Measurements from ENCODE around the gene ASCC2. TPM values are rescaled to one million over a fixed set of nuclear protein-coding genes. Genes with fewer than 3 reads are reported as not detected.
"Not testable (repeated sequence)": the region's sequence is repeated elsewhere in the genome, so short reads cannot be mapped to it uniquely, and the experiment has no call there.

Gene ASCC2
- total and polyA plus RNA-seq, 2 experiments from 2014 or later = 33.3 to 51.4 TPM

DNA sequence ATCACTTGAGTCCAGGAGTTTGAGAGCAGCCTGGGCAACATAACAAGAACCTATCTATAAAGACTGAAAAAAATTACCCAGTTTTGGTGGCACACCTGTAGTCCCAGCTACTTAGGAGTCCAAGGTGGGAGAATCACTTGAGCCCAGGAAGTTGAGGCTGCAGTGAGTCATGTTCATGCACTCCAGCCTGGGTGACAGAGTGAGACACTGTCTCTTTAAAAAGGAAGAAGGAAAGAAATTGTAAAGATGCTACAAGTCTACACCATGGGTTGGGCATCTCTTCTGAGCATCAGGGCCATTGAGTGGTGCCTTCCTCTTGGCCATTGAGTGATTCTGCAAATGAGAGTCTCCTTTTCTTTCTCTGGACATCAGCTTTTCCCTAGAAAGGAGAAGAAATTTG is 29.2 kb upstream of the ASCC2 start:
- Histone ChIP-seq H3F3A (ENCODE audit: insufficient read depth) (no peaks in the 10 kb centered on the region), H3K79me2 (ENCODE audit: insufficient read depth) (no peaks in the 10 kb centered on the region), H3K4me1 (ENCODE audit: insufficient read depth) (no peaks in the 10 kb centered on the region), H3K9me2 (ENCODE audit: insufficient read depth) (no peaks in the 10 kb centered on the region), H3K27ac (no peak overlapping the region), H3K9me3 (ENCODE audit: low read depth) (no peaks in the 10 kb centered on the region), H3K4me2 (ENCODE audit: unreplicated experiment) (no peak overlapping the region), H3K36me3 (ENCODE audit: low read depth) (no peaks in the 10 kb centered on the region), H2AFZ (no peak overlapping the region), H4K20me1 (ENCODE audit: insufficient read depth) (no peaks in the 10 kb centered on the region), H3K27me3 (replicated peaks; ENCODE audit: insufficient read depth) (no peaks in the 10 kb centered on the region), H3K9ac (no peak overlapping the region), H3K4me3 (no peak overlapping the region)
- in situ Hi-C loops (cut with MboI) = no loop called here
- DNase-seq = no peak
- TF ChIP-seq EZH2 (IDR thresholded peaks at IDR 0.05; ENCODE audit: insufficient read depth, poor library complexity, severe bottlenecking) = no peak
- no peak for TF ChIP-seq EZH2phosphoT487 (IDR thresholded peaks at IDR 0.05; ENCODE audit: insufficient read depth, low read depth)

DNA sequence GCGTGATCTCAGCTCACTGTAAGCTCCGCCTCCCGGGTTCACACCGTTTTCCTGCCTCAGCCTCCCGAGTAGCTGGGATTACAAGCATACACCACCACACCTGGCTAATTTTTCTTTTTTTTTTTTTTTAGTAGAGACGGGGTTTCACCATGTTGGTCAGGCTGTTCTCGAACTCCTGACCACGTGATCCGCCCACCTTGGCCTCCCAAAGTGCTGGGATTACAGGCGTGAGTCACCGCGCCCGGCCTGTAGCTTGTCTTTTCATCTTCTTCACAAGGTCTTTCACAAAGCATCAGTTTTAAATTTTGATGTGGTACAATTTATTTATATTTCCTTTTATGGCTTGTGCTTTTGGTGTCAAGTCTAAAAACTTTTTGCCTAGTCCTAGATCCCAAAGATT is 27.5 kb upstream of the ASCC2 start:
- H3K4me1 ChIP-seq (ENCODE audit: insufficient read depth); H3K36me3 ChIP-seq (ENCODE audit: low read depth); DNase-seq; H3K9me2 ChIP-seq (ENCODE audit: insufficient read depth); H3K9me3 ChIP-seq (ENCODE audit: low read depth); H4K20me1 ChIP-seq (ENCODE audit: insufficient read depth); H3K27me3 ChIP-seq (replicated peaks; ENCODE audit: insufficient read depth); H2AFZ ChIP-seq; H3K79me2 ChIP-seq (ENCODE audit: insufficient read depth); H3K4me2 ChIP-seq (ENCODE audit: unreplicated experiment); H3K4me3 ChIP-seq; H3K9ac ChIP-seq; in situ Hi-C loops (cut with MboI); H3F3A ChIP-seq (ENCODE audit: insufficient read depth); H3K27ac ChIP-seq: not testable (repeated sequence)
- WGBS, 2 experiments (ENCODE audit: low coverage in 1 of 2, low lambda C conversion rate in 2 of 2, missing lambda C conversion rate in 2 of 2) = 86 to 87% methylated on average over 13 of the region's 13 CpGs

DNA sequence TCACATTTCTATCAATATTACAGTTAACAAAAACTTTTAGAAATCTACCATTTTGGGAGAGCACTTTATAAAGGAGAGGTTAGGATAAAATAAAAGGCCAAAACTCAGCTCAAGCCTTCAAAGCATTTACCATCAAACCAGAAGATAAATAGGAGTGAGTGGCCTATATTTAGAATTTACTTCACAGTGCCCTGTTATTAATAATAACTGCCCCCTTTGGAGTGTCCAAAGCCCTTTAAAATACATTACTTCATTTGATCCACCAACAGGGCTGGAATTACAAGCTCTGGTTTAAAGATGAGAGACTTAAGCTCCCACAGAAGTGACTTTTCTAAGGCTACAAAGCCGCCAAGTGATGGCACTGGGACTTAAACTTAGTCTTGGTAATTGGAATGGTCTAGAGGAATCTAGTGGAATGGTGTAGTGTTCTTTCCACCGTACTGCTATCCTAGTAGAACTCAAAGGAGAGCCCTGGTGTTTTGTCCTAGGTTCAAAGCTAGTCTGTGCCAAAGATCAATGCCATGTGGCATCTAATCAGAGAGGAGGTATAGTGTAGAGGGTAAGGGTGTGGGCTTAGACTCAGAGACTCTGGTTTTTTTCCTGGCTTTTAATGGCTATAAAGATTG is 23.7 kb upstream of the ASCC2 start:
- Histone ChIP-seq H3K27me3 (replicated peaks; ENCODE audit: insufficient read depth) (no peaks in the 10 kb centered on the region), H3K27ac (no peak overlapping the region), H3K4me3 (no peak overlapping the region), H3K9me2 (ENCODE audit: insufficient read depth) (no peaks in the 10 kb centered on the region), H3F3A (ENCODE audit: insufficient read depth) (no peaks in the 10 kb centered on the region), H3K4me1 (ENCODE audit: insufficient read depth) (no peaks in the 10 kb centered on the region), H4K20me1 (ENCODE audit: insufficient read depth) (no peaks in the 10 kb centered on the region), H2AFZ (no peak overlapping the region), H3K4me2 (ENCODE audit: unreplicated experiment) (no peak overlapping the region), H3K36me3 (ENCODE audit: low read depth) (no peaks in the 10 kb centered on the region), H3K79me2 (ENCODE audit: insufficient read depth) (no peaks in the 10 kb centered on the region), H3K9me3 (ENCODE audit: low read depth) (no peaks in the 10 kb centered on the region), H3K9ac (no peak overlapping the region)
- DNase-seq = no peak
- TF ChIP-seq EZH2phosphoT487 (IDR thresholded peaks at IDR 0.05; ENCODE audit: insufficient read depth, low read depth) (no peak), EZH2 (IDR thresholded peaks at IDR 0.05; ENCODE audit: insufficient read depth, poor library complexity, severe bottlenecking) (no peak)
- in situ Hi-C loops (cut with MboI) = no loop called here
- 70 to 74% methylated on average over 2 of the region's 2 CpGs for WGBS, 2 experiments (ENCODE audit: low coverage in 1 of 2, low lambda C conversion rate in 2 of 2, missing lambda C conversion rate in 2 of 2)

DNA sequence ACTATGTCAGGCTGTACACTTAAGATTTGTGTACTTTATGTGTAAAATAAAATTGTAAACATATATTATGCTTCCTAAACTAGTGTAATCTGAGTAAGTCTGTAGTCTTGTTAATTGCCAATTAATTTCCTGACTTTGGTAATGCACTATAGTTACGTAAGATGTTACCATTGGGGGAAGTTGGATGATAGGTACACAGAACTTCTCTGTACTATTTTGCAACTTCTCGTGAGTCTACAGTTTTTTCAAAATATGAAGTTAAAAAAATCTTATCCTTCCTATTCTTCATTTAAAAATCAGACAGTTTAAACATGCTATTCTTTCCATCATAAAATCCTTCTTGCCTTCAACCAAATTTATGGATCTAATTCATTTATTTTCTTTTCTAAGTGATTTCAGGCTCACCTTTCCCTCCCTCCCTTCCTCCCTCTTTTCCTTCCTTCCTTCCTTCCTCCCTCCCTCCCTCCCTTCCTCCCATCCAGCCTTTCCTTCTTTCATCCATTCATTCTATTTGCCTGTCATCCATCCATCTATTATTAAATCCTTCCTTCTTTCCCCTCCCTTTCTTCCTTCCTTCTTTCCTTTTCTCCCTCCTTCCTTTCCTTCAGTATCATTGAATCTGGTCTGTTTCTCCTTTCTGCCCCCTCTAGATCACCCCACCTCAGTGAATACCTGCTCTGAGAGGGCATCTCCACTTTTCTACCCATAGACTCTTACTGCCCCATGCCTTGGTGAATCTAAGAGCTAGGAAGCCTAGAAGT is 22.1 kb upstream of the ASCC2 start:
- H3K9me2 ChIP-seq (ENCODE audit: insufficient read depth) = no peaks in the 10 kb centered on the region
- no peaks in the 10 kb centered on the region for H3K79me2 ChIP-seq (ENCODE audit: insufficient read depth)
- H2AFZ ChIP-seq = no peak overlapping the region
- H3K36me3 ChIP-seq (ENCODE audit: low read depth) = no peaks in the 10 kb centered on the region
- no peak overlapping the region for H3K4me2 ChIP-seq (ENCODE audit: unreplicated experiment)
- no peaks in the 10 kb centered on the region for H4K20me1 ChIP-seq (ENCODE audit: insufficient read depth)
- H3K27me3 ChIP-seq (replicated peaks; ENCODE audit: insufficient read depth) = no peaks in the 10 kb centered on the region
- in situ Hi-C loops (cut with MboI) = no loop called here
- H3K4me1 ChIP-seq (ENCODE audit: insufficient read depth) = no peaks in the 10 kb centered on the region
- no peak for DNase-seq
- no peaks in the 10 kb centered on the region for H3F3A ChIP-seq (ENCODE audit: insufficient read depth)
- H3K9ac ChIP-seq = no peak overlapping the region
- 88 to 91% methylated on average over 2 of the region's 2 CpGs for WGBS, 2 experiments (ENCODE audit: low coverage in 1 of 2, low lambda C conversion rate in 2 of 2, missing lambda C conversion rate in 2 of 2)
- H3K27ac ChIP-seq = no peak overlapping the region
- no peaks in the 10 kb centered on the region for H3K9me3 ChIP-seq (ENCODE audit: low read depth)
- no peak overlapping the region for H3K4me3 ChIP-seq
- TF ChIP-seq EZH2phosphoT487 (IDR thresholded peaks at IDR 0.05; ENCODE audit: insufficient read depth, low read depth) = no peak
- TF ChIP-seq EZH2 (IDR thresholded peaks at IDR 0.05; ENCODE audit: insufficient read depth, poor library complexity, severe bottlenecking) = no peak

DNA sequence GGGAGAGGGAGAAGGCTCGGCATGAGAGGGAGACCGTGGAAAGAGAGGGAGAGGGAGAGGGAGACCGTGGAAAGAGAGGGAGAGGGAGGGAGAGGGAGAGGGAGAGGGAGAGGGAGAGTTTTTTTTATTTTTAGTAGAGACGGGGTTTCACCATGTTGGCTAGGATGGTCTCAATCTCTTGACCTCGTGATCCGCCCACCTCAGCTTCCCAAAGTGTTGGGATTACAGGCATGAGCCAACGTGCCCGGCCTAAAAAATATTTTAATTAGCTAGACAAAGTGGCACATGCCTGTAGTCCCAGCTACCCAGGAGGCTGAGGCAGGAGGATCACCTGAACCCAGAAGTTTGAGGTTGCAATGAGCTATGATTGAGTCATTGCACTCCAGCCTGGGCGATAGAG is 21.0 kb upstream of the ASCC2 start:
- WGBS, 2 experiments (ENCODE audit: low coverage in 1 of 2, low lambda C conversion rate in 2 of 2, missing lambda C conversion rate in 2 of 2) = 63 to 85% methylated on average over 6 to 9 of the region's 9 CpGs

More for the DNA sequence above, 21.0 kb upstream of the ASCC2 start:
- H2AFZ ChIP-seq; H3K9me2 ChIP-seq (ENCODE audit: insufficient read depth); H3K27ac ChIP-seq; H3K4me2 ChIP-seq (ENCODE audit: unreplicated experiment); H3K36me3 ChIP-seq (ENCODE audit: low read depth); H3K4me3 ChIP-seq; H3K9ac ChIP-seq; H3K79me2 ChIP-seq (ENCODE audit: insufficient read depth); H3K9me3 ChIP-seq (ENCODE audit: low read depth); H4K20me1 ChIP-seq (ENCODE audit: insufficient read depth); H3K4me1 ChIP-seq (ENCODE audit: insufficient read depth); in situ Hi-C loops (cut with MboI); DNase-seq; H3K27me3 ChIP-seq (replicated peaks; ENCODE audit: insufficient read depth); H3F3A ChIP-seq (ENCODE audit: insufficient read depth): not testable (repeated sequence)

Data from GM23248 (cell line).